Left lung (tissue), 10 donors: ENCODE measurements around the gene PTPRM. TPM values are rescaled to one million over a fixed set of nuclear protein-coding genes. Genes with fewer than 3 reads are reported as not detected.

Experiments used
- ATAC-seq: fragments of 200-7000 bp; cut with Tn5 transposase; one replicate; pipeline ENCODE4 v1.9.1; 2020; ENCODE audit warnings: moderate library complexity
- DNase-seq, 4 donors: peaks; one replicate each; pipeline ENCODE4 v3.0.0-alpha.2; 2013 to 2020
- H3K27ac ChIP-seq, 2 donors: fragments of 200-600 bp; sonication (generic) in 1 of 2; one replicate each; pipeline versions ENCODE4 v1.5.0 to v1.8.0; 2020 to 2021
- H3K27me3 ChIP-seq, 2 donors: fragments of 200-600 bp; sonication (generic) in 1 of 2; one replicate each; pipeline versions ENCODE4 v1.5.0 to v1.8.0; 2020 to 2021
- H3K36me3 ChIP-seq, 2 donors: fragments of 200-600 bp; sonication (generic) in 1 of 2; one replicate each; pipeline versions ENCODE4 v1.5.0 to v1.8.0; 2020 to 2021
- H3K4me1 ChIP-seq, 2 donors: fragments of 200-600 bp; one replicate each; pipeline ENCODE4 v1.8.0; 2021
- H3K4me3 ChIP-seq, 2 donors: fragments of 200-600 bp; sonication (generic) in 1 of 2; one replicate each; pipeline versions ENCODE4 v1.5.0 to v1.8.0; 2020 to 2021; ENCODE audit warnings: mild to moderate bottlenecking in 1 of 2
- H3K9me3 ChIP-seq, 2 donors: fragments of 200-600 bp; sonication (generic) in 1 of 2; one replicate each; pipeline versions ENCODE4 v1.5.0 to v1.8.0; 2020 to 2021
- intact Hi-C, 2 donors: fragments of 100-400 bp; cut with DNase I; formaldehyde crosslinking; loops; one replicate each; pipeline versions ENCODE4 v1.11.2 to v1.14.2; 2022
- polyA plus RNA-seq, 6 donors: library from polyadenylated mRNA; unstranded; fragments of 120-200 nt; gene quantifications; one replicate each; pipeline ENCODE4 v1.2.1, GENCODE V29; 2013; ENCODE audit not compliant: insufficient read length in 6 of 6
- total RNA-seq, 2 donors: library from RNA; stranded (reverse); fragmentation: NEBNext Ultra II Directional; extraction: Animal tissue kit (Norgen Biotek cat#: 25700); gene quantifications; one replicate each; pipeline ENCODE4 v1.2.1, GENCODE V29; 2021
- TF ChIP-seq, protein P1 (sequence below), 2 donors: fragments of 200-600 bp; sonication (generic) in 1 of 2; IDR thresholded peaks; one replicate each; pipeline versions ENCODE4 v1.5.0 to v1.8.0; 2021; ENCODE audit warnings: antibody characterized with exemption in 2 of 2
- donor health status: DM: no; HTN: yes; CAD: no.
- donor health status: DM: no; HTN: no; CAD: no.

The PTPRM gene
- total and polyA plus RNA-seq, 8 donors: 76.4 to 99.6 (median 90.1) TPM

GRCh38 chr18:7565677-7566076 lies 1.4 kb upstream of the PTPRM start:
- Histone ChIP-seq H3K4me3 (no peak overlapping the region), H3K36me3 (no peaks in the 10 kb centered on the region)
- no peak for ATAC-seq

GRCh38 chr18:7566244-7566566 lies 911 bp upstream of the PTPRM start:
- no peaks in the 10 kb centered on the region for H3K36me3 ChIP-seq
- H3K27ac ChIP-seq: peak overlapping the region; percentile 93 to 98
- no peaks in the 10 kb centered on the region for H3K9me3 ChIP-seq
- DNase-seq: no peak
- peaks cover 15 to 16% of the 10 kb centered on the region in 2 donors for H3K4me1 ChIP-seq
- intact Hi-C loops: loop anchor here in 1 of 2 donors (10.0 kb wide), 1 partner anchor 291 kb away; no protein-coding TSS in a partner anchor
- TF ChIP-seq, protein P1, sequence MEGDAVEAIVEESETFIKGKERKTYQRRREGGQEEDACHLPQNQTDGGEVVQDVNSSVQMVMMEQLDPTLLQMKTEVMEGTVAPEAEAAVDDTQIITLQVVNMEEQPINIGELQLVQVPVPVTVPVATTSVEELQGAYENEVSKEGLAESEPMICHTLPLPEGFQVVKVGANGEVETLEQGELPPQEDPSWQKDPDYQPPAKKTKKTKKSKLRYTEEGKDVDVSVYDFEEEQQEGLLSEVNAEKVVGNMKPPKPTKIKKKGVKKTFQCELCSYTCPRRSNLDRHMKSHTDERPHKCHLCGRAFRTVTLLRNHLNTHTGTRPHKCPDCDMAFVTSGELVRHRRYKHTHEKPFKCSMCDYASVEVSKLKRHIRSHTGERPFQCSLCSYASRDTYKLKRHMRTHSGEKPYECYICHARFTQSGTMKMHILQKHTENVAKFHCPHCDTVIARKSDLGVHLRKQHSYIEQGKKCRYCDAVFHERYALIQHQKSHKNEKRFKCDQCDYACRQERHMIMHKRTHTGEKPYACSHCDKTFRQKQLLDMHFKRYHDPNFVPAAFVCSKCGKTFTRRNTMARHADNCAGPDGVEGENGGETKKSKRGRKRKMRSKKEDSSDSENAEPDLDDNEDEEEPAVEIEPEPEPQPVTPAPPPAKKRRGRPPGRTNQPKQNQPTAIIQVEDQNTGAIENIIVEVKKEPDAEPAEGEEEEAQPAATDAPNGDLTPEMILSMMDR (IDR thresholded peaks at IDR 0.05): no peak
- ATAC-seq: no peak
- H3K27me3 ChIP-seq: peaks cover 0 to 39% of the 10 kb centered on the region in 2 donors
- peak overlapping the region; percentile 53 to 62 for H3K4me3 ChIP-seq

More at GRCh38 chr18:7565677-7566076, 1.4 kb upstream of the PTPRM start:
- Histone ChIP-seq H3K27ac (peak overlapping the region; percentile 93 to 98), H3K27me3 (peaks cover 0 to 39% of the 10 kb centered on the region in 2 donors), H3K9me3 (no peaks in the 10 kb centered on the region), H3K4me1 (peaks cover 15 to 16% of the 10 kb centered on the region in 2 donors)
- intact Hi-C loops: loop anchor here in 1 of 2 donors (10.0 kb wide), 1 partner anchor 291 kb away; no protein-coding TSS in a partner anchor
- TF ChIP-seq, protein P1 (IDR thresholded peaks at IDR 0.05): no peak
- no peak for DNase-seq

- TF ChIP-seq, protein P1 (IDR thresholded peaks at IDR 0.05): no peak
- peak overlapping the region; percentile 93 to 94 for H3K27ac ChIP-seq
- intact Hi-C loops: loop anchor here in 1 of 2 donors (10.0 kb wide), 1 partner anchor 293 kb away; no protein-coding TSS in a partner anchor
Observed at GRCh38 chr18:7567474-7568425, 634 bp downstream of the PTPRM start.

DNA sequence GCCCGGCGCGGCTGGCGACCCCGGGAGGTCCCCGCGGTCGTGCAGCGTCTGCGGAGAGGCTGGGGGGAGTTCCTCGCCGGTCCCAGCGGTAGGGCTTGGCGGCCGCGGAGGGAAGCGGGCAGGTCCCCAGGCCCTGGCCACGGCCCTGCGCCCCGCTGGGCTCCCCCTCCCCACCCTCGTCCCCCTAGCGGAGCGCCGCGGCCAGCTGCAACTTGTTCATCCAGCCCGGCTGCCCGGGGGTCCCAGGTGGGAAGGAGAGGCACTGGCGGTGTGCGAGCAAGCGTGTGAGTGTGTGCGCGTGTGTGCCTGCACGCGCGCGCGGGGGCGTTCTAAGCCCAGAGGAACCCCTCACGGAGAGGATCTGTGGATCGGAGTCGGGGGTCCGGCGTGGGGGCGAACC lies 1.3 kb downstream of the PTPRM start:
- Histone ChIP-seq H3K9me3 (no peaks in the 10 kb centered on the region), H3K36me3 (no peaks in the 10 kb centered on the region), H3K4me1 (peaks cover 15 to 23% of the 10 kb centered on the region in 2 donors), H3K27me3 (peaks cover 0 to 39% of the 10 kb centered on the region in 2 donors), H3K4me3 (peak overlapping the region; percentile 68 to 81), H3K27ac (peak overlapping the region; percentile 93 to 94)
- DNase-seq: peak; percentile 39 to 86 (median 66)
- ATAC-seq: peak; percentile 9
- intact Hi-C loops: loop anchor here in 1 of 2 donors (10.0 kb wide), 1 partner anchor 294 kb away; no protein-coding TSS in a partner anchor
- TF ChIP-seq, protein P1 (IDR thresholded peaks at IDR 0.05): no peak

More at GRCh38 chr18:7567474-7568425, 634 bp downstream of the PTPRM start:
- Histone ChIP-seq H3K27me3 (peaks cover 0 to 39% of the 10 kb centered on the region in 2 donors), H3K4me3 (peak overlapping the region; percentile 68 to 81), H3K4me1 (peaks cover 15 to 22% of the 10 kb centered on the region in 2 donors), H3K9me3 (no peaks in the 10 kb centered on the region), H3K36me3 (no peaks in the 10 kb centered on the region)
- ATAC-seq: peak; percentile 24
- DNase-seq: peak; percentile 42 to 85 (median 55)

DNA sequence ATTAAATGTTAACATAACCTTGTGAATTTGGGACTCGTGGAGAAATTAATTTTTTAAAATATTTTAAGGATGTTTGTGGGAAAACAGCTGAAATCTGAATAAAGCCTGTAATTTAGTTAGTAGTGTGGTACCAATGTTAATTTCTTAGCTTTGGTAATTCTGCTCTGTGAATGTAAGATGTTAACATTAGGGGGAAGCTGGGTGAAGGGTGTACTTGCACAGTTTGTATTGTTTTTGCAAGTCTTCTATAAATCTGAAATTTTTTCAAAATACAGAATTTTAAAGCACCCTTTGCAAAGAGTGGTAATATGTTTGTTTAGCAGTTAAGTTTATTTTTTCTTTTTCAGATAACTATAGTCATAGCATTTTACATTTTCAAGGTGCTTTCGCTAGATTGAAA lies 4.5 kb downstream of the PTPRM start:
- TF ChIP-seq, protein P1 (IDR thresholded peaks at IDR 0.05): no peak
- ATAC-seq (no peak), DNase-seq (no peak)
- Histone ChIP-seq H3K4me1 (peaks cover 7 to 18% of the 10 kb centered on the region in 2 donors), H3K27ac (no peak overlapping the region), H3K4me3 (no peak overlapping the region), H3K9me3 (no peaks in the 10 kb centered on the region), H3K27me3 (peaks cover 0 to 31% of the 10 kb centered on the region in 2 donors), H3K36me3 (no peaks in the 10 kb centered on the region)
- intact Hi-C loops: no loop called here
